ENCODE data around the gene SFMBT1. TPM values are rescaled to one million over a fixed set of nuclear protein-coding genes. Genes with fewer than 3 reads are reported as not detected.

SFMBT1 gene
- total and polyA plus RNA-seq, 2 of the 4 experiments (the other 2 are of a cell fraction): 1.0 to 1.8 TPM

- no peak overlapping the region for H2BK120ac ChIP-seq (ENCODE audit: low read depth, low read length)
- peaks cover 3% of the 10 kb centered on the region for H3K9me1 ChIP-seq (ENCODE audit: insufficient read depth, low read length)
- no TSS peak for BruUV-seq (replicated peaks)
- H3K9ac ChIP-seq (ENCODE audit: low read depth, low read length): no peak overlapping the region
- H3K4ac ChIP-seq (ENCODE audit: low read depth, low read length): no peak overlapping the region
- no peak overlapping the region for H3K18ac ChIP-seq (ENCODE audit: low read depth, low read length)
- no peaks in the 10 kb centered on the region for H4K20me1 ChIP-seq (ENCODE audit: insufficient read depth, low read length)
- H4K91ac ChIP-seq (ENCODE audit: insufficient read depth, low read depth, low read length): no peak overlapping the region
- no peak overlapping the region for H3K56ac ChIP-seq (ENCODE audit: extremely low read depth, insufficient read depth, low read length)
- ATAC-seq (ENCODE audit: low read depth) (no peak), DNase-seq (no peak)
- intact Hi-C loops (cut with micrococcal nuclease): no loop called here
- no peak overlapping the region for H3K4me3 ChIP-seq (ENCODE audit: insufficient read depth, low read depth, low read length)
- no peak overlapping the region for H2BK20ac ChIP-seq (ENCODE audit: low read depth, low read length)
- WGBS, 2 experiments (ENCODE audit: extremely low coverage in 2 of 2, insufficient read length in 1 of 2): 83% methylated on average over 1 of the region's 3 CpGs; no CpG with 5 or more reads in 1 of the 2 experiments
- ChIA-PET POLR2A (ENCODE audit: unreplicated experiment) (no interaction called here), CTCF (no interaction called here)
- H2AK5ac ChIP-seq (ENCODE audit: low read depth, low read length): no peak overlapping the region
- H3K23ac ChIP-seq (ENCODE audit: low read depth, low read length): no peak overlapping the region
- H2BK5ac ChIP-seq (ENCODE audit: low read depth, low read length, poor library complexity, severe bottlenecking): no peak overlapping the region
- TF ChIP-seq MAZ (IDR thresholded peaks at IDR 0.05; ENCODE audit: borderline replicate concordance, low read depth, low read length) (no peak), NFE2L2 (IDR thresholded peaks at IDR 0.05; ENCODE audit: low read depth, low read length) (no peak), RAD21 (IDR thresholded peaks at IDR 0.05; ENCODE audit: low read length) (no peak), MAFK (IDR thresholded peaks at IDR 0.05; ENCODE audit: low read depth, low read length) (no peak), USF2 (IDR thresholded peaks at IDR 0.05; ENCODE audit: low read depth, low read length) (no peak), FOS (IDR thresholded peaks at IDR 0.05; ENCODE audit: low read depth, low read length) (no peak), RFX5 (IDR thresholded peaks at IDR 0.05; ENCODE audit: low read depth, low read length) (no peak), MXI1 (IDR thresholded peaks at IDR 0.05; ENCODE audit: borderline replicate concordance, low read depth, low read length) (no peak), CTCF (conservative IDR thresholded peaks at IDR 0.05; ENCODE audit: low read depth, low read length) (no peak), CEBPB (IDR thresholded peaks at IDR 0.05; ENCODE audit: low read depth, low read length) (no peak), SMC3 (IDR thresholded peaks at IDR 0.05; ENCODE audit: low read depth, low read length) (no peak), BHLHE40 (IDR thresholded peaks at IDR 0.05; ENCODE audit: low read depth, low read length) (no peak), POLR2A (IDR thresholded peaks at IDR 0.05; ENCODE audit: low read depth, low read length) (no peak), RCOR1 (IDR thresholded peaks at IDR 0.05; ENCODE audit: insufficient replicate concordance, low read length) (no peak), CHD1 (IDR thresholded peaks at IDR 0.05; ENCODE audit: low read depth, low read length) (no peak), ELK1 (IDR thresholded peaks at IDR 0.05; ENCODE audit: borderline replicate concordance, low read depth, low read length) (no peak)
- no peaks in the 10 kb centered on the region for H3K36me3 ChIP-seq (ENCODE audit: control insufficient read depth, insufficient read depth, low read length)
- H3K27me3 ChIP-seq (ENCODE audit: control insufficient read depth, insufficient read depth, low read length): no peaks in the 10 kb centered on the region
- no peak overlapping the region for H2BK15ac ChIP-seq (ENCODE audit: low read depth, low read length)
- no peaks in the 10 kb centered on the region for H3K4me1 ChIP-seq (ENCODE audit: control insufficient read depth, insufficient read depth, low read length)
- dilution Hi-C loops (cut with HindIII; ENCODE audit: low sequenced_read_pairs, unreplicated experiment): no loop called here
- no peak overlapping the region for H3K14ac ChIP-seq (replicated peaks; ENCODE audit: low read depth, low read length)
- in situ Hi-C loops (cut with MboI; ENCODE audit: low sequenced_read_pairs): no loop called here
- H3K9me3 ChIP-seq (ENCODE audit: control insufficient read depth, insufficient read depth, low read length): no peaks in the 10 kb centered on the region
- no peak overlapping the region for H2AK9ac ChIP-seq (replicated peaks; ENCODE audit: low read depth, low read length, poor library complexity)
- no peak overlapping the region for H3K27ac ChIP-seq (ENCODE audit: insufficient read depth, low read length)
- H2AFZ ChIP-seq (replicated peaks; ENCODE audit: low read length, poor library complexity): no peak overlapping the region
- H4K8ac ChIP-seq (ENCODE audit: low read depth in 2 of 2, low read length in 2 of 2): no peak overlapping the region
- H3K4me2 ChIP-seq (ENCODE audit: low read depth, low read length): no peak overlapping the region
- no peaks in the 10 kb centered on the region for H3K79me1 ChIP-seq (ENCODE audit: low read depth in 1 of 2, low read length in 2 of 2)
- H4K5ac ChIP-seq (ENCODE audit: low read depth, low read length): no peak overlapping the region
Observed at GRCh38 chr3:53011324-53011723, 34.5 kb downstream of the SFMBT1 start.

All from IMR-90 (cell line).